HG03039 (cell line): Measurements from ENCODE around the gene PGBD5.

ENCODE experiments used
- ATAC-seq: cut with Tn5 transposase; IDR thresholded peaks from one replicate; pipeline ENCODE4 v1.9.1; 2021; ENCODE audit warnings: mild to moderate bottlenecking, moderate library complexity; ENCODE audit not compliant: unreplicated experiment

PGBD5 gene

DNA sequence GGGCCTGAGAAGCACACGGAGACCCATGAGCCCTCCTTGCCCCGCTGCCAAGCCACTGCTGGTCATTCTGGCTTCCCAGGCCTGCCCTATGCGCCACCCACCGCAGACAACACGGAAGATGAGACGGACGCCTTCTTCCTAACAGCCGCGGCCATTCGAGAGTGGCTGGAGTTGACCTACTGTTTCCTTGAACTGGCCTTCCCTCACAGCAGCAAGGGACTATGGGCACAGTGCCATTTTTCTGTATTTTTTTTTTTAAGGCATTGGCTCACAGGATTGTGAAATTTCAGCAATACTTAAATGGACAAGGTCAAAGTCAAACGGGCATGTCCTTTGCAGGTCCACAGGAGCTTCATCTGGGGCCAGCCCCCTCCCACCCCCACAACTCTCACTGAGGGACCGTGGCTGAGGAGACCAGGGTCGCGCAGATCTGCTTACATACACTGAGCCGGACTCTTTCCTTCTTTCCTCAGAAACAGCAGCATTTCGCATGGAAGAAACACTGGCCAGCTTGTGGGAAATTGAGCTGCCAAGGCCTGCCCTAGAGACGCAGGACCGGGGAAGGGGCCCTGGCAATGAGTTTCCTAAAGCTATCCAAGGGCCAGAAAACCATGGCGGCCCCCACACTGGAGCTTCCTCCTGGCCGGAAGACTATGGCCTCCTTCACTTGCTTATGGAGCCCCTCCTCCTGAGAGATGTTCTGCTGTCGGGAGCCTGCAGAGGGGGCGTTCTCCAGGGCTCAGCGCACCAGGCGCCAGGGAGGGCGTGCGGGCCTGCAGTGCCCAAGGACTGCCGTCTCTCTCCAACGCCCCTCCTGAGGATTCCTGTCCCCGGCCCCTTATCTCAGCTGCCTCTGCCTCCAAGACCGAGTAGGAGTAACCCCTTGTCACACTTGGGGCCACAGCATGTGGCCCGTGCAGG lies 98.9 kb downstream of the PGBD5 start:
- ATAC-seq = no peak

- no peak for ATAC-seq
Observed at GRCh38 chr1:230323686-230324085, 102.4 kb downstream of the PGBD5 start.

GRCh38 chr1:230322967-230323547 lies 103.1 kb downstream of the PGBD5 start:
- ATAC-seq = no peak

GRCh38 chr1:230322421-230322756 lies 103.7 kb downstream of the PGBD5 start:
- ATAC-seq = no peak

- ATAC-seq = no peak
Observed at GRCh38 chr1:230321741-230322420, 104.3 kb downstream of the PGBD5 start.

DNA sequence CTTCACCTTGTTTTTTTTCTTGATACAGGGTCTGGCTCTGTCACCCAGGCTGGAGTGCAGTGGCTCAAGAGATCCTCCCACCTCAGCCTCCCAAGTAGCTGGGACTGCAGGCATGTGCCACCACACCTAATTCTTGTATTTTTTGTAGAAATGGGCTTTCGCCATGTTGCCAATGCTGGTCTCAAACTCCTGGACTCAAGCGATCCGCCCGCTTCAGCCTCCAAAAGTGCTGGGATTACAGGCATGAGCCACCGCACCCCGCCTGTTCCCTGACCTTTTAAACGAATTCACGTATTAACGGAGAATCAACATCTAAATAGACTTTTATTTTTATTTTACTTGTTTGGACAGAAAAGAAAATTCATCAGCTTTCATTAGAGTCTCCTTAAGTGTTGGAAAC lies 104.8 kb downstream of the PGBD5 start:
- ATAC-seq = no peak

GRCh38 chr1:230320804-230321203 lies 105.3 kb downstream of the PGBD5 start:
- no peak for ATAC-seq

- ATAC-seq = no peak
Observed at GRCh38 chr1:230319014-230319747, 107.0 kb downstream of the PGBD5 start.

DNA sequence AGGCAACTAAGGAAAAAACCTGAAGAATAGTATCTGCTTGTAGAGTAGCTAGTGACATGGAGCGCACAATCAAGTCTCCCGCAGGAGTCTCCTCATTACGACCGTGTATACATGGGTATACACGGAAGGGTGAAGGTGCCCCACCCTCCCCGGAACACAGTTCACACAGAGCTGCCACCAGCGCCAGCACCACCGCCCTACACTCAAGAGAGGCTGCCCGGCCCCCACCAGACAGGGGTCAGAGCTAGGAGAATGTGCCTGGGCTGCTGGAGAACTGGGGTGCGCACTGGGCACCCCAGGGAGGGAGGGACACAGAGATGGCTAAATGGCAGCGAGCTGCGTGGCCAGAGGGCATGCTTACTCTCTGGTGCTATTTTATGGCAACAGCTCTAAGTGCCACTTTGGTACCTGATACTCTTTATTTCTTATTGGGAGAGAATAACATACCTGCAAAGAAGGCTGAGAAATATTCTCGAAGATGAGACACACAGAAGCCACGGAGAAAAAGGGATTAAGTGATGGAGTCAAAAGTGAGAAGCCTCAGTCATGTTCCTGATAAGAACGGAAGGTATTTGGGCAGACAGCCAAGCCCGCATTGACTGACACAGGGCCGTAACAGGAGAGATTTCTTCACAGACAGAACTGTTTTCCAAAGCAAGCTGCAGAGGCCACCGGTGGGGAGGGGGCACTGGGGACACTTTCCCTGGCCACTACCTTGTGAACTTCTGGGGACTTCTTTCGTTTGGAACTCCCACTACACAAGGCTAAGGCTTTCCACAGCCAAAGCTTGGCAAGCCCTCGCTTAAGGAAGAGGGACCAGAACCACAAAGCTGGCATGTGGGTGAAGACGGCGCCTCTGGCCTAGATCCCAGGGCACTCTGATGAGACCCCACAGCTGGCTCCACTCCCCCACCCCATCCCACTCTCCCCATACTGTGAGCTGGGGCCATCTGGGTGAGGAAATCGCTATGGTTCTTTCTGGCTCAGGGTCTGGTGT lies 108.0 kb downstream of the PGBD5 start:
- ATAC-seq = no peak

GRCh38 chr1:230316864-230317745 lies 109.0 kb downstream of the PGBD5 start:
- no peak for ATAC-seq

DNA sequence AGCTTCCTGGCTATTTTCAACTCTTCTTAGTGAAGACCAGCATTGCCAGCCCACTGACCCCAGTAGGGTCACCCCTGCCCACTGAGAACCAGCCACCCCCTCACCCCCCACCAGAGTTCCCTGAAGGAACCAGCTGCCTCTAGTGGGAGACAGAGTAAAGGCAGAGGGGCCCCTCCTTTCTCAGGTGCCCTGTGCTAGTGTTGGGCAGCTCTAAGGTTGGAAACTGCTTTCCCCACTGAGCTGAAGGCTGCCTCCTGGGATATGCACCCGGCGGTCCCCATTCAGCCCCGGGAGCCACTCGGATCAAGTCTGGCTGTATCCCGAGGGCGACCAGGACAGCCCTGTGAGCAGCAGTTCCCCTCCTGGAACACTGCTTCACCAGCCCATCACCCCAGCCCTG lies 111.0 kb downstream of the PGBD5 start:
- no peak for ATAC-seq

DNA sequence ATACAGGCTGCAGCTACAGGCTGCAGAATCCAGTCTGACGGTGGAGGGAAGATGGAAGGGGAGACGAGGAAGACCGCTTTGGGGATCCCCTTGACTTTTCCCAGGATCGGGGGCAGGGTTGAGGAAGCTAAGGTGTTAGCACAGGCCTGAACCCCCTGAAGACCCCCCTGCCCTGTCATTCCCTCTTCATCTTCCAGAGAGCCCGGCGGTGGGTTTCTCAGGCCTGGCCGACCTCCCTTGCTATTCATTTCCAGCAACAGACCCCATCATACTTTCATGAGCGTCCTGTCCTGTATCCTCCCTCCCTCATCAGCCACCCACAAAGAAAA lies 112.0 kb downstream of the PGBD5 start:
- ATAC-seq = no peak

DNA sequence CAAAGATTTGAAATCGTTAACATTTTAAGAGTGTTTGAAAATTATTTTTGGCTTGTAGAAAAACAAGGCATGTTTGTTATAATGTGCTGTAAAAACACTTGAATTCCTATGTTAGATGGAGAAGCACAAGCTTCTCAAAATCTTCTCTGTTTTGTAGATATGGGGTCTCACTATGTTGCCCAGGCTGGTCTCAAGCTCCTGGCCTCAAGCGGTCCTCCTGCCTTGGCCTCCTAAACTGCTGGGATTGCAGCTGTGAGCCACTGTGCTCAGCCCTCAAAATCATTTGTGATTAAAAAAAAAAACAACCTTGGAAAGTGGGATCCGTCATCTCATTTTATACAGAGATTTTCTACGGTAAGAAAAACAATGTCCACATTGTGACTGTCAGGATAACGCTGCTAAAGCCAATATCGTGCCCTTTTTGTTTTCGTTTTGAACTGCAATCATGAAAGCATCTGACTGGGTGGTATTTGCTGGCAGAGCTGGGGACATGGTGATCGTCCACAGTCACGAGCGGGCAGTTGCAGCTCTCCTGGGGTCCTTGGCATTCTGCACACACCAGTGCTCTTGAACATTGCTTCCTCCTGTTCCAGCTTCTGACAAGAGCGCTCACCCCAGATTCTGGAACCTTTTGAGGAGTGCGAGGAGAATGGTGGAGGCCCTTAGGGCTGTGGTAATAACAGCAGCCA lies 112.5 kb downstream of the PGBD5 start:
- no peak for ATAC-seq

GRCh38 chr1:230312676-230313075 lies 113.5 kb downstream of the PGBD5 start:
- no peak for ATAC-seq

DNA sequence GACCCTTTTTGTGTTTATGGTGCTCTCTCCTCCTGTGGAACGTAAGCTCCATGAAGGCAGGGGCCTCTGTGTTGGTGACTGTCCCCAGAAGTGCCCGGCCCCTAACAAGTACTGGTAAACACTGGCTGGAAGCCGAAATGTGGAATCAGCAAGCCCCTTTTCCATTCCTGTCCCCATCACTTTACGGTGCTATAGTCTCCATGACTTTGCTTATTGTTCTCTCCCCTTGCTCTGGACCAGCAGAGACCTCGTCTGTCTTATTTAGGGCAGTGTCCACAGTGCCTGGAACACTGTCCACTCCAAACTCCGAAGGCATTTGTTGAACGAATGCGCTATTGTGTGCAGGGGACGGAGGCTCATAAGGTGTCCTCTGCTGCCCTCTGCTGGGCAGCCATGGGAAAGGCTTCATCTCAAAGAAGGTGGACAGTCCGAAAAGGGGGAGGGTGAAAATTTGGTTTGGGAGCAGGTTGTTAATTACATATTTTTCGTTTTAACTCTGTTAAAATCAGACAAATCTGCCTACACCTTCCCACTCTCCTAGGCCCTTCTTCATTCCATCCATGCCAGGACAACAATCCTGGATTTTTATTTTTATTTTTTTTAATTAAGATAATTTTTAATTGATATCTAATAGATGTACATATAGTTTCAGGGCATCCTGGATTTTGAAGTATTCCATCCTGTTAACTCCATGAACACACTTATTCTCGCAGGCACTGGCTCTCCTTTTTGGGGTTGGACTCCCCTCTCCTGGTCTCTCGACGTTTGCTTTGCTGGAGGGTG lies 115.6 kb downstream of the PGBD5 start:
- ATAC-seq = no peak

GRCh38 chr1:230309646-230310177 lies 116.4 kb downstream of the PGBD5 start:
- no peak for ATAC-seq

DNA sequence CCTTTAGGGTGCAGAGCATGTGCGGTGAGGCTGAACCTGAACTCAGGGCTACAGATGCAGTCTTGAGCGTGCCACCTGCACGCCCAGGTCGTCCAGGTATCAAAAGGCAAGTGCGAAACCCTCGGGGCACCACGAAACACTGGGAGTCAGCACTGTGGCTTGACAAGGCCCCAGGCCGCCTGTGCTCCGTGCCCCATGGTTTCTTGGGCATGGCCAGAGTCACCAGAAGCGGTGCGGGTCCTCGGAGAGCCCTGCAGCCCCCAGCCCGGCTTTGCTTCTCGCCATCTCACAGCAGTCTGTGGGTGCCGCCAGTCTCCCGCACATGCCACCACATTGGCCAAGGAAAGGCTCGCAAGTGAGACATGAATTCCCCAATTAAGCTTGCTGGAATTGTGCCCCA lies 117.3 kb downstream of the PGBD5 start:
- no peak for ATAC-seq

DNA sequence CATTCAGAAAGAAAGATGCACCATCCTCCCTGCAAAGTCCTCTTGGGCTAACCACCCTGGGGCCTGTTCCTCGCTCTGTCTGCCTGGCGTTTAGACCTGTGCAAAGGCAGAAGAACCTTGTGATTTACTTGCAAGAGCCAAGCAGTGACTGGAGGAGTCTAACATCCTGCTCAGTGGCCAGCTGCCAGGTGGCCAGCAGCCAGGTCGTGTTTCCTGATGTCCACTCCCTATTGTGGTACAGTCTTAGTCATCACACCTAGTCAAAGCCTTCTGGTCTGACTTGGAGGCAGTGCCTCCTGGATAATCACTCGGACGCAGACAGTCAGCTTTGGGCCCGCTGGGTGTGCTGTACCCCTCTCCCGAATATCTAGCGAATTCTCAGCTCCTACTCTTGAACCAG lies 118.1 kb downstream of the PGBD5 start:
- no peak for ATAC-seq
